GM12878 (cell line): ENCODE results near the gene ASAP2.

Experiments used
- BHLHE40 ChIP-seq, 2 experiments: fragments of 450-650 bp in 1 of 2; IDR thresholded peaks; 2 replicates each; pipeline ENCODE4 v1.6.1; 2011 to 2017; ENCODE audit warnings: low read depth in 2 of 2, borderline replicate concordance in 1 of 2, improper control_type of control experiment in 1 of 2, low read length in 1 of 2, mild to moderate bottlenecking in 1 of 2
- CTCF ChIP-seq, 3 experiments: IDR thresholded peaks in 2 of 3; conservative IDR thresholded peaks in 1 of 3; 2 replicates each; pipeline ENCODE4 v1.5.1; 2011; ENCODE audit warnings: low read depth in 3 of 3, low read length in 3 of 3, mild to moderate bottlenecking in 3 of 3, control low read depth in 2 of 3, moderate library complexity in 2 of 3, inconsistent platforms in 1 of 3, mixed read lengths in 1 of 3; ENCODE audit not compliant: control insufficient read depth in 2 of 3, insufficient read depth in 1 of 3; ENCODE audit errors: extremely low read depth in 1 of 3
- E2F4 ChIP-seq: IDR thresholded peaks from 2 replicates; pipeline ENCODE4 v1.6.1; 2012; ENCODE audit warnings: low read depth, low read length, improper control_type of control experiment
- LARP7 ChIP-seq: fragments of 450-650 bp; IDR thresholded peaks from 2 replicates; pipeline ENCODE4 v1.6.1; 2017; ENCODE audit warnings: mild to moderate bottlenecking
- RAD21 ChIP-seq: IDR thresholded peaks from 2 replicates; pipeline ENCODE4 v1.6.1; 2011; ENCODE audit warnings: mild to moderate bottlenecking, low read depth, low read length, moderate library complexity; ENCODE audit not compliant: insufficient read depth
- YY1 ChIP-seq: IDR thresholded peaks from 2 replicates; pipeline ENCODE4 v1.6.1; 2011; ENCODE audit warnings: low read depth, mild to moderate bottlenecking, low read length
- TF ChIP-seq, protein P1 (sequence below): fragments of 450-650 bp; IDR thresholded peaks from 2 replicates; pipeline ENCODE4 v1.6.1; 2016; ENCODE audit warnings: mild to moderate bottlenecking

- TF ChIP-seq, protein P1, sequence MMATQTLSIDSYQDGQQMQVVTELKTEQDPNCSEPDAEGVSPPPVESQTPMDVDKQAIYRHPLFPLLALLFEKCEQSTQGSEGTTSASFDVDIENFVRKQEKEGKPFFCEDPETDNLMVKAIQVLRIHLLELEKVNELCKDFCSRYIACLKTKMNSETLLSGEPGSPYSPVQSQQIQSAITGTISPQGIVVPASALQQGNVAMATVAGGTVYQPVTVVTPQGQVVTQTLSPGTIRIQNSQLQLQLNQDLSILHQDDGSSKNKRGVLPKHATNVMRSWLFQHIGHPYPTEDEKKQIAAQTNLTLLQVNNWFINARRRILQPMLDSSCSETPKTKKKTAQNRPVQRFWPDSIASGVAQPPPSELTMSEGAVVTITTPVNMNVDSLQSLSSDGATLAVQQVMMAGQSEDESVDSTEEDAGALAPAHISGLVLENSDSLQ, result no peak
- no peak for TF ChIP-seq YY1
- TF ChIP-seq CTCF (IDR thresholded peaks at IDR 0.05 in 2 of 3, conservative IDR thresholded peaks at IDR 0.05 in 1 of 3; ENCODE audit: control insufficient read depth in 2 of 3, extremely low read depth in 1 of 3, insufficient read depth in 1 of 3, low read depth in 3 of 3, low read length in 3 of 3), result no peak
- no peak for TF ChIP-seq E2F4
- no peak for TF ChIP-seq LARP7
- no peak for TF ChIP-seq BHLHE40 (IDR thresholded peaks at IDR 0.05; ENCODE audit: borderline replicate concordance in 1 of 2, low read depth in 2 of 2, low read length in 1 of 2)
- TF ChIP-seq RAD21, result no peak
These were observed 159.4 kb downstream of the ASAP2 start for GRCh38 chr2:9366026-9366425.
